ENCODE measurements around the gene EAF1.
"Not testable (repeated sequence)": the region's sequence is repeated elsewhere in the genome, so short reads cannot be mapped to it uniquely, and the experiment has no call there.

The EAF1 gene

GRCh38 chr3:15427182-15427880 lies at the start of gene EAF1, which contains the start of gene METTL6:
Gene EAF1 (plus strand): TSS chr3:15427598. CDS start chr3:15427780, 182 bp downstream.
Gene METTL6 (minus strand): TSS chr3:15427544. CDS start chr3:15426511, 1,033 bp downstream.
- TF ChIP-seq CTCF (IDR thresholded peaks at IDR 0.05; ENCODE audit: low read depth, low read length), result no peak
- peak within 1 kb of the TSS; percentile 94 for H3K4me3 ChIP-seq (ENCODE audit: low read depth, low read length)

- peak; percentile 77 for TF ChIP-seq CTCF (IDR thresholded peaks at IDR 0.05; ENCODE audit: low read depth, low read length)
- H3K4me3 ChIP-seq (ENCODE audit: low read depth, low read length), result no peak overlapping the region
These were observed 49.2 kb upstream of the EAF1 start for GRCh38 chr3:15377961-15378791.

GRCh38 chr3:15380980-15381890 lies 46.2 kb upstream of the EAF1 start:
- H3K4me3 ChIP-seq (ENCODE audit: low read depth, low read length), result no peak overlapping the region
- TF ChIP-seq CTCF (IDR thresholded peaks at IDR 0.05; ENCODE audit: low read depth, low read length), result no peak

GRCh38 chr3:15382405-15382923 lies 44.9 kb upstream of the EAF1 start:
- TF ChIP-seq CTCF (IDR thresholded peaks at IDR 0.05; ENCODE audit: low read depth, low read length), result no peak
- no peak overlapping the region for H3K4me3 ChIP-seq (ENCODE audit: low read depth, low read length)

- no peak overlapping the region for H3K4me3 ChIP-seq (ENCODE audit: low read depth, low read length)
- no peak for TF ChIP-seq CTCF (IDR thresholded peaks at IDR 0.05; ENCODE audit: low read depth, low read length)
These were observed 42.7 kb upstream of the EAF1 start for GRCh38 chr3:15384510-15385237.

- not testable (repeated sequence) for H3K4me3 ChIP-seq (ENCODE audit: low read depth, low read length)
These were observed 42.1 kb upstream of the EAF1 start for GRCh38 chr3:15385238-15385695.

Data from WI38 (cell line).